Measurements from ENCODE around the gene RIN2. TPM values are rescaled to one million over a fixed set of nuclear protein-coding genes. Genes with fewer than 3 reads are reported as not detected.

The RIN2 gene
- total RNA-seq, 1 donor from 2014 or later: 27.1 TPM

DNA sequence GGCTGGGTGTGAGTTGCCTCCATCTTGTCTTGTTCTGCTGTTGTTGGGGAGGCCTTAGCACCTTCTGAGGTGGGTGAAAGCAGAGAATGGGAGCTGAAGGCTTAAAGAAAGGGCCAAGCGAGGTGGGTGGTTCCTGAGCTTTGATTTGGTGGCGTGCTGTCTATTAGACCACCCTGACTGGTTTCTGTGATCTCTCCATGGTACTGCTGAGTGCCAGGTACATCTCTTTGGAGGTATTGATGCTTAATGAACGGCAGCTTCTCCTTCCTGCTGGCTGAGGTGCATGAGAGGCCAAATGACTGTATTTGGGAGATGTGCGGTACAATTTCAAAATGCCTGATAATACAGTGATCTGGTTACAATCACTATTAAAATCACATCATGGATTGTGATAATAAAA, 15.4 kb downstream of the RIN2 start:
- Histone ChIP-seq H3K4me3 (ENCODE audit: low read length in 3 of 3) (no peak overlapping the region), H3K27me3 (ENCODE audit: control insufficient read depth in 3 of 3, insufficient read depth in 3 of 3, low read length in 3 of 3) (no peaks in the 10 kb centered on the region), H3K9ac (ENCODE audit: low read depth in 1 of 3, low read length in 3 of 3) (no peak overlapping the region), H3K4me1 (ENCODE audit: control insufficient read depth in 3 of 3, insufficient read depth in 3 of 3, low read length in 3 of 3) (peaks cover 49 to 76% (median 63%) of the 10 kb centered on the region in 3 donors), H3K9me3 (ENCODE audit: control insufficient read depth in 3 of 3, low read length in 3 of 3) (no peaks in the 10 kb centered on the region), H3K36me3 (ENCODE audit: control insufficient read depth in 3 of 3, insufficient read depth in 3 of 3, low read length in 3 of 3) (no peaks in the 10 kb centered on the region), H3K27ac (ENCODE audit: low read depth, low read length) (no peak overlapping the region)

DNA sequence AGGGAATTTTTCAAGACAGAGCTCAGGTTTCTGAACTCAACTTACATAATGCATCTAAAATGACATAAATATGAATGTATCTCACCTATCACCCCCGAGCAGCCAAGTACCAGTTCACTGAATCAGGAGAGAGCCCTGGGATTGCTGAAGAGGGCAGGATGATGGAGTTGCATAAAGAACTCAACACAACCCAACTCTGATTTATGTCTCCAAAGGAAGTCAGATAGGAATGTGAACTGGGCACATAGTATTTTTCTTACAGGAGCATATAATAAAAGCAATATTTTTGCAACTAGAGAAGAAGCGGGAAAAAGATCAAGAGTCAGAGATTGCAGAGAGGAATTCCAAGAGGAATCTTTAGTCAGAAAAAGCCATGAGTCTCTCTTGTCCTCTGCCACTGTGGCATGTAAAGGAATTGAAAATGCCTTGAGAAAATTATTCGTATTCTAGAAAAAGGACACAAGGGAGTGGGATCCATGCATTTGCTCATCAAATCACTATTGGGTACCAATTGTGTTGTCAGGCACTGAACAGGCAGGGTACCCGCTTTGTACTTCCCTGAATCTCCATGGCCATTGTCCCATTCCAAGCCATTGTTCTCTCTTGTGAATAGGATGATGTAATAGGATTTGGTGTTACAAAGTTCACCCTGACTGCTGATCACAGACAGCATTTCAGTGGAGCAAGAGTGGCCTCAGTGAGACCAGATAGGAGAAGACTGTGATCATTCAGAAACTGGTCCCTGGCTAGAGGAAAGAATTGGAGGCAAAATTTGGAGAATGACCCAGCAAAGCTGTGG, 16.3 kb downstream of the RIN2 start:
- Histone ChIP-seq H3K27me3 (ENCODE audit: control insufficient read depth in 3 of 3, insufficient read depth in 3 of 3, low read length in 3 of 3) (no peaks in the 10 kb centered on the region), H3K9ac (ENCODE audit: low read depth in 1 of 3, low read length in 3 of 3) (no peak overlapping the region), H3K9me3 (ENCODE audit: control insufficient read depth in 3 of 3, low read length in 3 of 3) (no peaks in the 10 kb centered on the region), H3K4me3 (ENCODE audit: low read length in 3 of 3) (no peak overlapping the region), H3K36me3 (ENCODE audit: control insufficient read depth in 3 of 3, insufficient read depth in 3 of 3, low read length in 3 of 3) (no peaks in the 10 kb centered on the region), H3K27ac (ENCODE audit: low read depth, low read length) (no peak overlapping the region), H3K4me1 (ENCODE audit: control insufficient read depth in 3 of 3, insufficient read depth in 3 of 3, low read length in 3 of 3) (peaks cover 49 to 72% (median 60%) of the 10 kb centered on the region in 3 donors)

- Histone ChIP-seq H3K27me3 (ENCODE audit: control insufficient read depth in 3 of 3, insufficient read depth in 3 of 3, low read length in 3 of 3) (no peaks in the 10 kb centered on the region), H3K4me3 (ENCODE audit: low read length in 3 of 3) (no peak overlapping the region), H3K9me3 (ENCODE audit: control insufficient read depth in 3 of 3, low read length in 3 of 3) (no peaks in the 10 kb centered on the region), H3K27ac (ENCODE audit: low read depth, low read length) (peak overlapping the region; percentile 36), H3K9ac (ENCODE audit: low read depth in 1 of 3, low read length in 3 of 3) (no peak overlapping the region), H3K4me1 (ENCODE audit: control insufficient read depth in 3 of 3, insufficient read depth in 3 of 3, low read length in 3 of 3) (peaks cover 55 to 69% (median 59%) of the 10 kb centered on the region in 3 donors), H3K36me3 (ENCODE audit: control insufficient read depth in 3 of 3, insufficient read depth in 3 of 3, low read length in 3 of 3) (no peaks in the 10 kb centered on the region)
These were observed 17.5 kb downstream of the RIN2 start for GRCh38 chr20:19775353-19776253.

- Histone ChIP-seq H3K9ac (ENCODE audit: low read depth in 1 of 3, low read length in 3 of 3) (no peak overlapping the region), H3K9me3 (ENCODE audit: control insufficient read depth in 3 of 3, low read length in 3 of 3) (no peaks in the 10 kb centered on the region), H3K4me3 (ENCODE audit: low read length in 3 of 3) (no peak overlapping the region), H3K4me1 (ENCODE audit: control insufficient read depth in 3 of 3, insufficient read depth in 3 of 3, low read length in 3 of 3) (peaks cover 51 to 62% (median 56%) of the 10 kb centered on the region in 3 donors), H3K27ac (ENCODE audit: low read depth, low read length) (peak overlapping the region; percentile 53), H3K36me3 (ENCODE audit: control insufficient read depth in 3 of 3, insufficient read depth in 3 of 3, low read length in 3 of 3) (no peaks in the 10 kb centered on the region), H3K27me3 (ENCODE audit: control insufficient read depth in 3 of 3, insufficient read depth in 3 of 3, low read length in 3 of 3) (no peaks in the 10 kb centered on the region)
These were observed 19.3 kb downstream of the RIN2 start for GRCh38 chr20:19777315-19777714.

DNA sequence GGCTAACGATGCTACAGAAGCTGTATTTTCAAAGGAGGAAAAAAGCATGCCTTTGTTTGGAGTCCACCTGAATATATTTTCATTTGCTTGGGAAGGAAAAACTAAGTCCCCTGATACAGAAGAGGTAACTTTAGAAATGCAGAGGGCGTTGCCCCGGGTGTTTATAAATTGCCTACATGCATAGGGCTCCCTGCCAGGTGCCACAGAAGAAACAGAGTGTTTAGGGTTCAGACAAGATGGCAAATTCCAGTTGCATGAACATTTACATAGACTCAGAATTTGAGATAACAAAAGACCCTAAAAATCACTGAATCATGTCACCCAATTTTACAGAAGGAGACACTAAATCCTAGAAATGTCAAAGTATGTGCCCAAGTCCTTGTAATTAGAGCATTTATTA, 19.9 kb downstream of the RIN2 start:
- H3K4me1 ChIP-seq (ENCODE audit: control insufficient read depth in 3 of 3, insufficient read depth in 3 of 3, low read length in 3 of 3): peaks cover 47 to 57% (median 54%) of the 10 kb centered on the region in 3 donors
- H3K27me3 ChIP-seq (ENCODE audit: control insufficient read depth in 3 of 3, insufficient read depth in 3 of 3, low read length in 3 of 3): no peaks in the 10 kb centered on the region
- H3K36me3 ChIP-seq (ENCODE audit: control insufficient read depth in 3 of 3, insufficient read depth in 3 of 3, low read length in 3 of 3): peaks cover 0 to 3% (median 0%) of the 10 kb centered on the region in 3 donors
- no peak overlapping the region for H3K9ac ChIP-seq (ENCODE audit: low read depth in 1 of 3, low read length in 3 of 3)
- H3K9me3 ChIP-seq (ENCODE audit: control insufficient read depth in 3 of 3, low read length in 3 of 3): no peaks in the 10 kb centered on the region
- H3K27ac ChIP-seq (ENCODE audit: low read depth, low read length): peak overlapping the region; percentile 53
- no peak overlapping the region for H3K4me3 ChIP-seq (ENCODE audit: low read length in 3 of 3)

GRCh38 chr20:19778404-19778803, 20.3 kb downstream of the RIN2 start:
- Histone ChIP-seq H3K4me3 (ENCODE audit: low read length in 3 of 3) (no peak overlapping the region), H3K9me3 (ENCODE audit: control insufficient read depth in 3 of 3, low read length in 3 of 3) (no peaks in the 10 kb centered on the region), H3K27ac (ENCODE audit: low read depth, low read length) (peak overlapping the region; percentile 53), H3K4me1 (ENCODE audit: control insufficient read depth in 3 of 3, insufficient read depth in 3 of 3, low read length in 3 of 3) (peaks cover 44 to 53% (median 50%) of the 10 kb centered on the region in 3 donors), H3K27me3 (ENCODE audit: control insufficient read depth in 3 of 3, insufficient read depth in 3 of 3, low read length in 3 of 3) (no peaks in the 10 kb centered on the region), H3K36me3 (ENCODE audit: control insufficient read depth in 3 of 3, insufficient read depth in 3 of 3, low read length in 3 of 3) (peaks cover 0 to 3% (median 0%) of the 10 kb centered on the region in 3 donors), H3K9ac (ENCODE audit: low read depth in 1 of 3, low read length in 3 of 3) (no peak overlapping the region)

DNA sequence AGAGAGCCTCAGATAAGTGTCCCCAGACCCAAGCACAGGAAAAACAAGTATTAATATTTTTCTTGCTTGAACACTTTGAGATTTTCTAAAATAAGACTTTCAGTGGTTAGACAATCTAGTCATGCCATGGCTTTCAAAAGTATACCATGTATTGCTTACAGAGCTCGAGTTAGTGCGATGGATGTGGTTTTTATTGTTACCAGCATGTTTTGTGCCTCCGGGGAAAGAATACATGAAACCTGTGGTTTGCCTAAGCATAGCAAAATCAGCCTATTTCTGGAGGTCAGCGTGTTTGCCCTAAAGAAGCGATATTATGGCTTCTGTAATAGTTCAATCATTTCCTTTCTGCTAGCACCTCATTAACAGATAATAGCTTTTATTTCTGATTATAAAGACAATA, 21.6 kb downstream of the RIN2 start:
- Histone ChIP-seq H3K4me3 (ENCODE audit: low read length in 3 of 3) (no peak overlapping the region), H3K4me1 (ENCODE audit: control insufficient read depth in 3 of 3, insufficient read depth in 3 of 3, low read length in 3 of 3) (peaks cover 48 to 55% (median 50%) of the 10 kb centered on the region in 3 donors), H3K27ac (ENCODE audit: low read depth, low read length) (peak overlapping the region; percentile 53), H3K36me3 (ENCODE audit: control insufficient read depth in 3 of 3, insufficient read depth in 3 of 3, low read length in 3 of 3) (peaks cover 0 to 3% (median 0%) of the 10 kb centered on the region in 3 donors), H3K27me3 (ENCODE audit: control insufficient read depth in 3 of 3, insufficient read depth in 3 of 3, low read length in 3 of 3) (no peaks in the 10 kb centered on the region), H3K9me3 (ENCODE audit: control insufficient read depth in 3 of 3, low read length in 3 of 3) (no peaks in the 10 kb centered on the region), H3K9ac (ENCODE audit: low read depth in 1 of 3, low read length in 3 of 3) (no peak overlapping the region)

DNA sequence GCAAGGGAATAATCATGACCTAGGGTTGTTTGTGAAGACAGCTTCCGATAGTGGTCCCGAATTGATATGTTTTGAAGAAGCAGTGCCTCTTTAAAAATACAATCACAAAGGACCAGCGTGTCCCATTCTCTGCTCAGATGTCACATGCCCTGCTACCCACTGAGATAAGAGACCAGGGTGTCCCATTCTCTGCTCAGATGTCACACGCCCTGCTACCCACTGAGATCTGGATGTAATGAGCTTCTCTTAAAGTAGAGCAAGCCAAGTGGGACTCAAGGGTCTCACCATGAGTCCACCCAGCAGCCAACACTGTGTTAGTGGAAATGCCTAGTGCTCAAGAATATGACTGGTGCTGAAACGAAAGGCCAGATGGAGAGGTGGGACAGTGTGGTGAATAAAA, 22.2 kb downstream of the RIN2 start:
- Histone ChIP-seq H3K4me3 (ENCODE audit: low read length in 3 of 3) (no peak overlapping the region), H3K27ac (ENCODE audit: low read depth, low read length) (no peak overlapping the region), H3K27me3 (ENCODE audit: control insufficient read depth in 3 of 3, insufficient read depth in 3 of 3, low read length in 3 of 3) (no peaks in the 10 kb centered on the region), H3K9ac (ENCODE audit: low read depth in 1 of 3, low read length in 3 of 3) (no peak overlapping the region), H3K9me3 (ENCODE audit: control insufficient read depth in 3 of 3, low read length in 3 of 3) (no peaks in the 10 kb centered on the region), H3K4me1 (ENCODE audit: control insufficient read depth in 3 of 3, insufficient read depth in 3 of 3, low read length in 3 of 3) (peaks cover 49 to 55% (median 50%) of the 10 kb centered on the region in 3 donors), H3K36me3 (ENCODE audit: control insufficient read depth in 3 of 3, insufficient read depth in 3 of 3, low read length in 3 of 3) (peaks cover 0 to 3% (median 0%) of the 10 kb centered on the region in 3 donors)

DNA sequence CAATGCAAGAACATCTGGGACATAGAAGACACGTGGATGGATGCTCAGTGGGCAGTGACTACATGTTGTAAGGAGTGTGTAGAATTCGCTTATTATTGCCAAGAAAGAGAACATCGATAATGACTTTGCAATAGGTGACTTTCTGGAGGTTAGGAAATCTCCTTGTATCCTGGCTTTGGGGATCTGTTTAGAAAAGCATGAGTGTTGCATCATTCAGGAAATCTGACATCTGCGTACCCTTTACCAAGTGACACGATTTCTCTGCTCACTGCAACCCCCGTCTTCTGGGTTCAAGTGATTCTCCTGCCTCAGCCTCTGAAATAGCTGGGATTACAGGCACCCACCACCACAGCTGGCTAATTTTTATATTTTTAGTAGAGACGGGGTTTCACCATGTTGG, 23.2 kb downstream of the RIN2 start:
- no peaks in the 10 kb centered on the region for H3K9me3 ChIP-seq (ENCODE audit: control insufficient read depth in 3 of 3, low read length in 3 of 3)
- H3K27ac ChIP-seq (ENCODE audit: low read depth, low read length): no peak overlapping the region
- H3K9ac ChIP-seq (ENCODE audit: low read depth in 1 of 3, low read length in 3 of 3): no peak overlapping the region
- H3K4me3 ChIP-seq (ENCODE audit: low read length in 3 of 3): no peak overlapping the region
- peaks cover 47 to 58% (median 52%) of the 10 kb centered on the region in 3 donors for H3K4me1 ChIP-seq (ENCODE audit: control insufficient read depth in 3 of 3, insufficient read depth in 3 of 3, low read length in 3 of 3)
- no peaks in the 10 kb centered on the region for H3K27me3 ChIP-seq (ENCODE audit: control insufficient read depth in 3 of 3, insufficient read depth in 3 of 3, low read length in 3 of 3)
- peaks cover 0 to 3% (median 0%) of the 10 kb centered on the region in 3 donors for H3K36me3 ChIP-seq (ENCODE audit: control insufficient read depth in 3 of 3, insufficient read depth in 3 of 3, low read length in 3 of 3)

DNA sequence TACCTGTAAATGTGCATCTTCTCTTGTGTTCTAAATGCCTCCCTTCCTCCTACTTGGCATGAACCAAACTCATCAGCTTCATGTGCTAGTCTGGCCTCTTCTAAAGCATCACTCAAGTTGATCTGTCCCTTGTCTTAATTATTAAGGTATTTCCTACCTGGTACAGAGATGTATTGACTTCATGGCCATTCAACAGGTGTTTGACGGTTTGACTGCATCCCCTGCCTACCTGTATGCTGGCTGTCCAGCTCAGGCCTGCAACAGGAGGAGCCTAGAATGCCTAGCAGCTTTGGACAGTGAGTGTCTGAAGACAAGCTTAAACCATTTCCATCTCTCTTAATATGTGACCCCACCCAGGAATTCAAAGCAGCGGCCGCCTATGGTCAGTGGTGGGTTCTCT, 24.6 kb downstream of the RIN2 start:
- Histone ChIP-seq H3K9ac (ENCODE audit: low read depth in 1 of 3, low read length in 3 of 3) (no peak overlapping the region), H3K27ac (ENCODE audit: low read depth, low read length) (no peak overlapping the region), H3K9me3 (ENCODE audit: control insufficient read depth in 3 of 3, low read length in 3 of 3) (no peaks in the 10 kb centered on the region), H3K4me1 (ENCODE audit: control insufficient read depth in 3 of 3, insufficient read depth in 3 of 3, low read length in 3 of 3) (peaks cover 37 to 49% (median 49%) of the 10 kb centered on the region in 3 donors), H3K4me3 (ENCODE audit: low read length in 3 of 3) (no peak overlapping the region), H3K27me3 (ENCODE audit: control insufficient read depth in 3 of 3, insufficient read depth in 3 of 3, low read length in 3 of 3) (no peaks in the 10 kb centered on the region), H3K36me3 (ENCODE audit: control insufficient read depth in 3 of 3, insufficient read depth in 3 of 3, low read length in 3 of 3) (peaks cover 0 to 3% (median 0%) of the 10 kb centered on the region in 3 donors)
